NCI-H748 (cell line): ENCODE measurements around the gene HSFX3.
"Not testable (repeated sequence)": the region's sequence is repeated elsewhere in the genome, so short reads cannot be mapped to it uniquely, and the experiment has no call there.

Experiments
- DNase-seq: peaks from one replicate; lab custom pipeline; 2025; ENCODE audit not compliant: unreplicated experiment; lab: John Stamatoyannopoulos, UW

The HSFX3 gene

GRCh38 chrX:149549701-149550100, at the start of gene HSFX3:
Gene HSFX3, minus strand, starts transcription at chrX:149549924. Its CDS starts 72 bp downstream, at chrX:149549852.
- not testable (repeated sequence) for DNase-seq

- not testable (repeated sequence) for DNase-seq
These were observed 48.9 kb upstream of the HSFX3 start for GRCh38 chrX:149598603-149599002.

GRCh38 chrX:149595943-149596342, 46.2 kb upstream of the HSFX3 start:
- DNase-seq: not testable (repeated sequence)

GRCh38 chrX:149595214-149595613, 45.5 kb upstream of the HSFX3 start, which contains the start of gene HSFX2:
Gene HSFX2, minus strand, starts transcription at chrX:149595314. Its CDS starts 614 bp downstream, at chrX:149594700.
- not testable (repeated sequence) for DNase-seq

- not testable (repeated sequence) for DNase-seq
These were observed 41.3 kb upstream of the HSFX3 start for GRCh38 chrX:149590993-149591392.

GRCh38 chrX:149587359-149587758, 37.6 kb upstream of the HSFX3 start, which contains the start of gene MAGEA9B:
Gene MAGEA9B, minus strand, starts transcription at chrX:149587459. Its CDS starts 4,280 bp downstream, at chrX:149583179.
- not testable (repeated sequence) for DNase-seq

GRCh38 chrX:149585631-149586030, 35.9 kb upstream of the HSFX3 start:
- DNase-seq: not testable (repeated sequence)

GRCh38 chrX:149573456-149573855, 23.7 kb upstream of the HSFX3 start:
- DNase-seq: not testable (repeated sequence)

- DNase-seq: no peak
These were observed 23.0 kb upstream of the HSFX3 start for GRCh38 chrX:149572743-149573142.

GRCh38 chrX:149571770-149572169, 22.0 kb upstream of the HSFX3 start:
- DNase-seq: no peak

GRCh38 chrX:149570668-149571067, 20.9 kb upstream of the HSFX3 start:
- no peak for DNase-seq

GRCh38 chrX:149569770-149570169, 20.0 kb upstream of the HSFX3 start:
- no peak for DNase-seq

GRCh38 chrX:149568701-149569296, 19.1 kb upstream of the HSFX3 start:
- no peak for DNase-seq

- no peak for DNase-seq
These were observed 18.1 kb upstream of the HSFX3 start for GRCh38 chrX:149567621-149568417.

- no peak for DNase-seq
These were observed 13.6 kb upstream of the HSFX3 start for GRCh38 chrX:149563359-149563758.

GRCh38 chrX:149555251-149555650, 5.5 kb upstream of the HSFX3 start:
- DNase-seq: not testable (repeated sequence)

GRCh38 chrX:149551939-149552248, 2.2 kb upstream of the HSFX3 start:
- DNase-seq: not testable (repeated sequence)

GRCh38 chrX:149551245-149551938, 1.7 kb upstream of the HSFX3 start:
- DNase-seq: not testable (repeated sequence)

GRCh38 chrX:149550454-149550853, 730 bp upstream of the HSFX3 start:
- not testable (repeated sequence) for DNase-seq

- DNase-seq: not testable (repeated sequence)
These were observed 1.9 kb downstream of the HSFX3 start for GRCh38 chrX:149547782-149548181.

- DNase-seq: not testable (repeated sequence)
These were observed 2.8 kb downstream of the HSFX3 start for GRCh38 chrX:149546962-149547361.
